Panc1 (cell line): ENCODE measurements around the gene LRRC4B.

Experiments used
- POLR2AphosphoS5 ChIP-seq: IDR thresholded peaks from 2 replicates; pipeline ENCODE4 v1.6.1; 2012; ENCODE audit warnings: mild to moderate bottlenecking, low read depth, low read length, moderate library complexity
- REST ChIP-seq, 2 experiments: IDR thresholded peaks; 2 replicates each; pipeline ENCODE4 v1.6.1; 2011 to 2012; ENCODE audit warnings: low read depth in 2 of 2, control low read depth in 1 of 2, low read length in 1 of 2, mild to moderate bottlenecking in 1 of 2, moderate library complexity in 1 of 2; ENCODE audit not compliant: insufficient read depth in 1 of 2
- TCF7L2 ChIP-seq: IDR thresholded peaks from 2 replicates; pipeline ENCODE4 v1.6.1; 2011; ENCODE audit warnings: mild to moderate bottlenecking, low read depth, low read length, inconsistent platforms
- TF ChIP-seq, protein P1 (sequence below): fragments of 450-650 bp; IDR thresholded peaks from 2 replicates; pipeline ENCODE4 v1.5.1; 2017; ENCODE audit warnings: mild to moderate bottlenecking

GRCh38 chr19:50518091-50519005, 49.9 kb downstream of the LRRC4B start:
- TF ChIP-seq POLR2AphosphoS5: no peak
- TF ChIP-seq, protein P1, sequence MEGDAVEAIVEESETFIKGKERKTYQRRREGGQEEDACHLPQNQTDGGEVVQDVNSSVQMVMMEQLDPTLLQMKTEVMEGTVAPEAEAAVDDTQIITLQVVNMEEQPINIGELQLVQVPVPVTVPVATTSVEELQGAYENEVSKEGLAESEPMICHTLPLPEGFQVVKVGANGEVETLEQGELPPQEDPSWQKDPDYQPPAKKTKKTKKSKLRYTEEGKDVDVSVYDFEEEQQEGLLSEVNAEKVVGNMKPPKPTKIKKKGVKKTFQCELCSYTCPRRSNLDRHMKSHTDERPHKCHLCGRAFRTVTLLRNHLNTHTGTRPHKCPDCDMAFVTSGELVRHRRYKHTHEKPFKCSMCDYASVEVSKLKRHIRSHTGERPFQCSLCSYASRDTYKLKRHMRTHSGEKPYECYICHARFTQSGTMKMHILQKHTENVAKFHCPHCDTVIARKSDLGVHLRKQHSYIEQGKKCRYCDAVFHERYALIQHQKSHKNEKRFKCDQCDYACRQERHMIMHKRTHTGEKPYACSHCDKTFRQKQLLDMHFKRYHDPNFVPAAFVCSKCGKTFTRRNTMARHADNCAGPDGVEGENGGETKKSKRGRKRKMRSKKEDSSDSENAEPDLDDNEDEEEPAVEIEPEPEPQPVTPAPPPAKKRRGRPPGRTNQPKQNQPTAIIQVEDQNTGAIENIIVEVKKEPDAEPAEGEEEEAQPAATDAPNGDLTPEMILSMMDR: no peak
- no peak for TF ChIP-seq REST (IDR thresholded peaks at IDR 0.05; ENCODE audit: insufficient read depth in 1 of 2, low read depth in 2 of 2, low read length in 1 of 2)
- TF ChIP-seq TCF7L2: no peak
